Body of pancreas (tissue), 4 donors: ENCODE measurements around the gene ULK1.

Source experiments
- CTCF ChIP-seq, 7 experiments: fragments of 450-650 bp in 4 of 7; fragments of 200-600 bp in 3 of 7; sonication (generic) in 3 of 7; IDR thresholded peaks; one replicate each; pipeline ENCODE4 v1.5.1; 2016 to 2019; ENCODE audit warnings: antibody characterized with exemption in 7 of 7
- POLR2A ChIP-seq, 3 donors: fragments of 450-650 bp; IDR thresholded peaks; one replicate each; pipeline ENCODE4 v1.6.1; 2016; ENCODE audit warnings: antibody characterized with exemption in 3 of 3, mild to moderate bottlenecking in 2 of 3

- TF ChIP-seq POLR2A (IDR thresholded peaks at IDR 0.05) (no peak), CTCF (IDR thresholded peaks at IDR 0.05) (no peak)
Observed at GRCh38 chr12:131948166-131948712, 53.8 kb downstream of the ULK1 start.
